Endothelial cell of umbilical vein (primary cell): ENCODE data around the gene COL20A1. TPM values are rescaled to one million over a fixed set of nuclear protein-coding genes. Genes with fewer than 3 reads are reported as not detected.

Experiments
- BruUV-seq: library from RNA; stranded (reverse); fragments of 400-500 nt; replicated peaks from 2 replicates; lab custom pipeline; 2021; lab: Mats Ljungman, UMichigan
- CTCF ChIA-PET: fragments of 300-600, 350-600 bp; sonication (Branson Sonifier 250); formaldehyde crosslinking; loops from one replicate; lab custom pipeline; 2021; ENCODE audit warnings: antibody characterized with exemption, inconsistent platforms; lab: Charles Lee
- POLR2A ChIA-PET: fragments of 300-600, 350-600 bp; sonication (Branson Sonifier 250); formaldehyde crosslinking; loops from one replicate; lab custom pipeline; 2021; ENCODE audit warnings: antibody characterized with exemption, inconsistent platforms; lab: Charles Lee
- DNase-seq: peaks from one replicate; pipeline ENCODE4 v3.0.0-alpha.2; 2011; ENCODE audit warnings: low read depth, low spot score
- FAIRE-seq: peaks from 2 replicates; lab custom pipeline; 2011; peaks lifted over from hg19 to GRCh38; lab: Jason Lieb, UNC
- H2AFZ ChIP-seq: 2 replicates; pipeline ENCODE4 v1.6.0; 2012; ENCODE audit warnings: low read depth, low read length, control low read depth, inconsistent platforms
- H3K27ac ChIP-seq: 2 replicates; pipeline ENCODE4 v1.5.1; 2011; ENCODE audit warnings: low read depth, mild to moderate bottlenecking, control low read depth, low read length, moderate library complexity; ENCODE audit not compliant: insufficient read depth
- H3K27me3 ChIP-seq, 2 experiments: 2 replicates each; pipeline versions ENCODE4 v1.6.0 to v1.6.1; 2011; ENCODE audit warnings: low read length in 2 of 2, mixed read lengths in 1 of 2; ENCODE audit not compliant: control insufficient read depth in 2 of 2, insufficient read depth in 2 of 2
- H3K36me3 ChIP-seq, 2 experiments: 2 replicates in 1 of 2; 3 replicates in 1 of 2; pipeline ENCODE4 v1.5.1; 2011; ENCODE audit warnings: low read length in 2 of 2, mild to moderate bottlenecking in 1 of 2, moderate library complexity in 1 of 2; ENCODE audit not compliant: control insufficient read depth in 2 of 2, insufficient read depth in 2 of 2; ENCODE audit errors: extremely low read depth in 1 of 2
- H3K4me1 ChIP-seq: 3 replicates; pipeline ENCODE4 v1.5.1; 2011; ENCODE audit warnings: mild to moderate bottlenecking, low read length; ENCODE audit not compliant: control insufficient read depth, insufficient read depth; ENCODE audit errors: extremely low read depth
- H3K4me2 ChIP-seq: 2 replicates; pipeline ENCODE4 v1.6.1; 2011; ENCODE audit warnings: low read length, control low read depth, mixed read lengths; ENCODE audit not compliant: insufficient read depth
- H3K4me3 ChIP-seq, 3 experiments: fragments of 200-600 bp in 1 of 3; sonication (generic), shearing (Covaris generic) in 1 of 3; replicated peaks in 1 of 3; 2 replicates each; pipeline ENCODE4 v1.5.1; 2011 to 2016; ENCODE audit warnings: control low read depth in 3 of 3, low read length in 3 of 3, mild to moderate bottlenecking in 2 of 3, inconsistent platforms in 1 of 3, low read depth in 1 of 3, moderate library complexity in 1 of 3; ENCODE audit not compliant: insufficient read depth in 1 of 3
- H3K79me2 ChIP-seq: 2 replicates; pipeline ENCODE4 v1.6.0; 2012; ENCODE audit warnings: low read length, inconsistent platforms; ENCODE audit not compliant: control insufficient read depth, insufficient read depth
- H3K9ac ChIP-seq: replicated peaks from 2 replicates; pipeline ENCODE3; 2011; ENCODE audit warnings: low read length, control low read depth; ENCODE audit not compliant: insufficient read depth; ENCODE audit errors: extremely low read depth
- H3K9me1 ChIP-seq: replicated peaks from 3 replicates; pipeline ENCODE4 v1.6.0; 2011; ENCODE audit warnings: mild to moderate bottlenecking, low read length; ENCODE audit not compliant: control insufficient read depth, insufficient read depth; ENCODE audit errors: extremely low read depth
- H3K9me3 ChIP-seq: replicated peaks from 2 replicates; pipeline ENCODE4 v1.5.1; 2012; ENCODE audit warnings: low read length, inconsistent platforms; ENCODE audit not compliant: control insufficient read depth, insufficient read depth
- H4K20me1 ChIP-seq: replicated peaks from 2 replicates; pipeline ENCODE3; 2011; ENCODE audit warnings: mild to moderate bottlenecking, low read length; ENCODE audit not compliant: control insufficient read depth, insufficient read depth; ENCODE audit errors: extremely low read depth
- EZH2 ChIP-seq: IDR thresholded peaks from 2 replicates; pipeline ENCODE4 v1.6.1; 2012; ENCODE audit warnings: borderline replicate concordance, low read depth, mild to moderate bottlenecking, moderate library complexity, low read length, inconsistent platforms; ENCODE audit not compliant: severe bottlenecking
- FOS ChIP-seq: IDR thresholded peaks from 2 replicates; pipeline ENCODE4 v1.6.1; 2011; ENCODE audit warnings: mild to moderate bottlenecking, low read length, moderate library complexity, borderline replicate concordance; ENCODE audit not compliant: insufficient read depth
- GATA2 ChIP-seq: IDR thresholded peaks from 2 replicates; pipeline ENCODE4 v1.7.0; 2011; ENCODE audit warnings: low read depth, mild to moderate bottlenecking, moderate library complexity, mixed read lengths, low read length; ENCODE audit not compliant: insufficient read length, insufficient read depth
- JUN ChIP-seq: IDR thresholded peaks from 2 replicates; pipeline ENCODE4 v1.6.1; 2011; ENCODE audit warnings: borderline replicate concordance, low read depth; ENCODE audit not compliant: insufficient read length, insufficient read depth
- MYC ChIP-seq: IDR thresholded peaks from one replicate; pipeline ENCODE4 v1.6.1; 2011; ENCODE audit warnings: mild to moderate bottlenecking, low read depth, low read length
- POLR2A ChIP-seq: IDR thresholded peaks from 2 replicates; pipeline ENCODE4 v1.6.1; 2012; ENCODE audit warnings: low read depth, mild to moderate bottlenecking, control low read depth, low read length
- POLR2AphosphoS5 ChIP-seq: IDR thresholded peaks from 2 replicates; pipeline ENCODE4 v1.6.1; 2012; ENCODE audit warnings: low read depth, mild to moderate bottlenecking, control low read depth, low read length, moderate library complexity; ENCODE audit not compliant: insufficient read depth
- dilution Hi-C: fragments of 300-500 bp; cut with MboI; formaldehyde crosslinking; loops from one replicate; pipeline ENCODE4 v1.15.0; 2019; ENCODE audit warnings: low sequenced_read_pairs; ENCODE audit not compliant: extremely low pct_ligation_motif_present
- intact Hi-C: fragments of 100-400 bp; cut with micrococcal nuclease; formaldehyde crosslinking; loops from one replicate; pipeline ENCODE4 v1.10.0; 2022
- polyA plus RNA-seq, 4 experiments: library from polyadenylated mRNA; depleted of rRNA in 3 of 4; stranded (reverse) in 3 of 4; unstranded in 1 of 4; fragments of >200 nt; gene quantifications; 2 replicates each; pipeline versions ENCODE4 v1.2.1 to v1.2.3, GENCODE V29; 2011 to 2012; ENCODE audit warnings: missing spikeins in 1 of 4
- total RNA-seq: library from RNA; stranded (reverse); gene quantifications from 2 replicates; pipeline ENCODE4 v1.2.3, GENCODE V29; 2021
- TF ChIP-seq, protein P1 (sequence below): IDR thresholded peaks from 2 replicates; pipeline ENCODE4 v1.6.1; 2011; ENCODE audit not compliant: insufficient read depth, insufficient read length
- TF ChIP-seq, protein P2 (sequence below), 2 donors: IDR thresholded peaks; 1 replicate in 1 of 2; 2 replicates in 1 of 2; pipeline ENCODE4 v1.5.1; 2011; ENCODE audit warnings: low read length in 2 of 2, mild to moderate bottlenecking in 2 of 2, moderate library complexity in 2 of 2, control low read depth in 1 of 2, inconsistent platforms in 1 of 2, low read depth in 1 of 2; ENCODE audit not compliant: insufficient read depth in 1 of 2; ENCODE audit errors: extremely low read depth in 1 of 2

The COL20A1 gene
- total and polyA plus RNA-seq, 2 donors (not counting 3 experiments of a cell fraction or from before 2014, with no cell fraction given) = not detected

DNA sequence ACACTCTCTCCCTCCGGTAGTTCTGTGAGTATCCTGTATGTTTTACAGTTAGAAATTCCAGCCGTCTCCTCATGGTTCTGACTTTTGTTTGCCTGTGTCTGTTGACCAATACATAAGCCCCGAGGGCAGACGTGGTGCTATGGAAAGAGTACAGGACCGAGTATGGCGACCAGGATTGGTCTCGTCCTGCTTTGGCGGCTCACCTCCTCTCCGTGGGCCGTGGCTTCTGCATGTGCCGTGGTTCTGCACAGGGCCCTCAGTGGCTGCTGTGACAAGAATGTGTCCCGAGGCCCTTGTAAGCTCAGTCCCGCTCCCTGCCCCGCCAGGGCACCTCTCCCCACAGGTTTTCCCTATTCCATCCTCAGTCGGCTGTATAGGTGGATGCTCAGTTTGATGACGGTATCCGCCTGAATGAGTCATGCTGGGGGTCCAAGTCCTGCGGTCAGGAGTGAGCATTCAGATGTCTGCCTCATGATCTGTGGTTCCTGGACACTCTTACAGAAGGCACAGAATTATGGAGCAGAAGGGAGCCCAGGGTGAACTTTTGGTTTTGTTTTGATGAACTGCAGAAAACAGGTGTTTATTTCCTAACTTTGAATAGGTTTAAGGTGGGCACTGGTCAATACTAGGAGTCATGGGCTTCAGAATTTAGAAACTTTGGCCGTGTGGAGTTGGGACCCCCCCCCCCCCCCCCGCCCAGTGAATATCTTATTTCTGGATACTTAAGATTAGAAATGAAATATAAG is 19.2 kb upstream of the COL20A1 start:
- Histone ChIP-seq H3K4me2 (peak overlapping the region; percentile 84), H3K27ac (no peak overlapping the region), H3K79me2 (peaks cover 47% of the 10 kb centered on the region), H3K9me3 (no peaks in the 10 kb centered on the region), H4K20me1 (no peaks in the 10 kb centered on the region), H3K9me1 (no peaks in the 10 kb centered on the region), H3K36me3 (peaks cover 0 to 29% of the 10 kb centered on the region in 2 experiments), H3K4me3 (peak overlapping the region; percentile 82 to 89 (median 87)), H3K9ac (peak overlapping the region; percentile 91), H3K27me3 (no peaks in the 10 kb centered on the region), H3K4me1 (peaks cover 6% of the 10 kb centered on the region), H2AFZ (no peak overlapping the region)
- peak; percentile 60 for FAIRE-seq
- dilution Hi-C loops (no loop called here), intact Hi-C loops (loop anchor here (5.0 kb wide), 1 partner anchor 37 kb away; the partner anchor contains the start of gene BIRC7)
- ChIA-PET CTCF (interaction anchor here (1.6 to 3.5 kb wide), 3 partner anchors 10 to 51 kb away, joined by 4 to 25 read pairs (median 6); no protein-coding TSS in a partner anchor), POLR2A (no interaction called here)
- TSS peak; percentile 68 for BruUV-seq
- TF ChIP-seq, protein P1, sequence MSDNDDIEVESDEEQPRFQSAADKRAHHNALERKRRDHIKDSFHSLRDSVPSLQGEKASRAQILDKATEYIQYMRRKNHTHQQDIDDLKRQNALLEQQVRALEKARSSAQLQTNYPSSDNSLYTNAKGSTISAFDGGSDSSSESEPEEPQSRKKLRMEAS = no peak
- peak; percentile 13 for TF ChIP-seq JUN
- DNase-seq = peak; percentile 29

DNA sequence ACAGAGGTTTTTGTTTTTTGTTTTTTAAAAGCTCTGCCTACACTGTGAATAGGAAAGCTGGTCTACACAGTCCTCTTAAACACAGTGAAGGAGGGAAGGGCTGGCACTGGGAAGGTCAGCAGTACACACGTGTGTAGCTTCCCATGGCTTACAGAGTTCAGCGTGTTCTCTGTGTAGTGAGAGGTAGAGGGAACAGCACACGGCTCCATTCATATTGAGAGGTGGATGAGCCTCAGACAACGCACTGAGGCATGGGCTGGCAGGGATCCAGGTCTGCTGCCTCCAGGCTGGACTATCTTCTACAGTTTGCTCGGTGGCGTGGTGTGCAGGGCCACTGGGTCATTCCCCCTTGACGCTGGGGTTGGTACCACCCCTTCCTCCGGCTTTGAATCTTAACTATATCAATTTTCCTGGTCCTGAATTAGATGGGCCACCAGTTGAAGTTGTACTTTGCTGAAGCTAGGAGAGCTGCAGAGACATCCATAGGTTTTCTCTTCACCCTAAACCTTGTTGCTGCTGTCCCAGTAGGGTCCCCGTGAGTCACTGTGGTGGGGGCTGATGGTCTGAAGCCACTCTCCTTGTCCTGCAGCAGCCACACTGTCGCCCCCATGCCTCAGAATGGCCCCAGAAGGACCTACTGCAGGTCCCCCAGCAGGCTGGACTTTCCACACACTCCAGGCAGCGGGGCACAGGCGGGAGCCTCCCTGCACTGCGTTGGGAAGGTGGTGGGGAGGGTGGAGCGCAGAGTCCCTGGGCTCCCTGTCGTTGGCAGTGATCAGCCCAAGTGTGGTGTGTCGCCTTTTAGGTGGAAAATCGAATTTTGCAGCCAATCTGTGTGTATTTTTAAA is 18.4 kb upstream of the COL20A1 start:
- intact Hi-C loops = loop anchor here (5.0 kb wide), 1 partner anchor 37 kb away; the partner anchor contains the start of gene BIRC7
- Histone ChIP-seq H4K20me1 (no peaks in the 10 kb centered on the region), H3K4me2 (no peak overlapping the region), H3K27me3 (no peaks in the 10 kb centered on the region), H3K79me2 (peaks cover 47% of the 10 kb centered on the region), H3K4me1 (peaks cover 6% of the 10 kb centered on the region), H3K36me3 (peaks cover 2 to 34% of the 10 kb centered on the region in 2 experiments), H3K9me3 (no peaks in the 10 kb centered on the region), H3K4me3 (no peak overlapping the region), H3K9me1 (no peaks in the 10 kb centered on the region), H3K27ac (no peak overlapping the region), H2AFZ (no peak overlapping the region), H3K9ac (no peak overlapping the region)
- no TSS peak for BruUV-seq
- dilution Hi-C loops = no loop called here
- ChIA-PET POLR2A (no interaction called here), CTCF (interaction anchor here (3.5 kb wide), 1 partner anchor 51 kb away, joined by 25 read pairs; no protein-coding TSS in a partner anchor)
- DNase-seq = no peak
- no peak for FAIRE-seq
- TF ChIP-seq, protein P2, sequence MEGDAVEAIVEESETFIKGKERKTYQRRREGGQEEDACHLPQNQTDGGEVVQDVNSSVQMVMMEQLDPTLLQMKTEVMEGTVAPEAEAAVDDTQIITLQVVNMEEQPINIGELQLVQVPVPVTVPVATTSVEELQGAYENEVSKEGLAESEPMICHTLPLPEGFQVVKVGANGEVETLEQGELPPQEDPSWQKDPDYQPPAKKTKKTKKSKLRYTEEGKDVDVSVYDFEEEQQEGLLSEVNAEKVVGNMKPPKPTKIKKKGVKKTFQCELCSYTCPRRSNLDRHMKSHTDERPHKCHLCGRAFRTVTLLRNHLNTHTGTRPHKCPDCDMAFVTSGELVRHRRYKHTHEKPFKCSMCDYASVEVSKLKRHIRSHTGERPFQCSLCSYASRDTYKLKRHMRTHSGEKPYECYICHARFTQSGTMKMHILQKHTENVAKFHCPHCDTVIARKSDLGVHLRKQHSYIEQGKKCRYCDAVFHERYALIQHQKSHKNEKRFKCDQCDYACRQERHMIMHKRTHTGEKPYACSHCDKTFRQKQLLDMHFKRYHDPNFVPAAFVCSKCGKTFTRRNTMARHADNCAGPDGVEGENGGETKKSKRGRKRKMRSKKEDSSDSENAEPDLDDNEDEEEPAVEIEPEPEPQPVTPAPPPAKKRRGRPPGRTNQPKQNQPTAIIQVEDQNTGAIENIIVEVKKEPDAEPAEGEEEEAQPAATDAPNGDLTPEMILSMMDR (IDR thresholded peaks at IDR 0.05; ENCODE audit: extremely low read depth in 1 of 2, insufficient read depth in 1 of 2, low read depth in 1 of 2, low read length in 2 of 2) = no peak
- TF ChIP-seq JUN = no peak
- TF ChIP-seq EZH2 = no peak
- TF ChIP-seq, protein P1 = no peak
- TF ChIP-seq GATA2 = no peak
- TF ChIP-seq MYC = no peak
- no peak for TF ChIP-seq POLR2A
- TF ChIP-seq POLR2AphosphoS5 = no peak
- TF ChIP-seq FOS = no peak
